GM12892 (cell line): ENCODE data around the gene C1orf210.

Experiments
- POLR2A ChIP-seq: IDR thresholded peaks from 2 replicates; pipeline ENCODE4 v1.6.1; 2011; ENCODE audit warnings: low read depth, low read length, control low read depth
- POLR2AphosphoS5 ChIP-seq: IDR thresholded peaks from 2 replicates; pipeline ENCODE4 v1.6.1; 2011; ENCODE audit warnings: low read depth, low read length, control low read depth
- TAF1 ChIP-seq: IDR thresholded peaks from 2 replicates; pipeline ENCODE4 v1.6.1; 2011; ENCODE audit warnings: low read depth, mild to moderate bottlenecking, control low read depth, low read length, borderline replicate concordance

DNA sequence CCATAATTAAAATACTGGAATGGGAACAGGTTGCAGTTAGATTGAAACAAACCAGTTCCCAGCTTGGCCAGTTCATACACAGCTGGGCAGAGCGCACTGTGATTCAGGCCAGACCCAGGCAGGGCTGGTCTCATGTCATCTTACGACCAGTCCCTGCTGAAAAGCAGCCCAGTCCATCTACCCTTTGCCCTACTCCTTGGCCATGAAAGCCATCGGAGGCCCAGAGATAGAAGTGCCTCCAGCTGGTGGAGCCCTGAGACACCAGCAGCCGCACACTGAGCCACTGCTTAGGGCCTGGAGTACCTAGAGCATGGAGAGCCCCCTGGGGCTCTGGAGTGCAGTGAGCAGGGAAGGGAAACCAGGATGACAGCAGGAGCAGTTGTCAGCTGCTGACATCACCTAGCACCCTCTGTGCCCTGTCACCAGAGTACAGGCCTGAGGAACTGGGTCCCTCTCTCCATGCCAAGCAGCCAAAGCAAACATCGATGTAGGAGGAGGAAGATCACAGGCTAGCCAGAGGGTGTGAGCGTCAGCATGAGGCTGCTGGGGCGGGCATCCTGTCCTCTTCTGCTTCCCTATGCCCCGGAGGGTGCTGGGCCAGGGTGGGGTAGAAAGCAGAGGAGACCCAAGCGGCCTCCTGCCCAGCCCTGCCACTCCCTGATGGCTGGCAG, 49.8 kb downstream of the C1orf210 start:
- TF ChIP-seq POLR2A (no peak), TAF1 (no peak), POLR2AphosphoS5 (no peak)
